Peyer's patch (tissue), 4 donors: ENCODE measurements around the gene AGPAT2. TPM values are rescaled to one million over a fixed set of nuclear protein-coding genes. Genes with fewer than 3 reads are reported as not detected.

Source experiments
- DNase-seq, 3 donors: peaks; one replicate each; pipeline ENCODE4 v3.0.0-alpha.2; 2017 to 2019
- H3K27ac ChIP-seq, 4 donors: fragments of 200-600 bp; sonication (generic); one replicate each; pipeline ENCODE4 v1.5.1; 2016 to 2019
- H3K27me3 ChIP-seq, 2 donors: fragments of 200-600 bp; sonication (generic); one replicate each; pipeline ENCODE4 v1.5.1; 2019
- H3K36me3 ChIP-seq, 3 donors: fragments of 200-600 bp; sonication (generic); one replicate each; pipeline ENCODE4 v1.5.1; 2016 to 2019
- H3K4me1 ChIP-seq, 4 donors: fragments of 200-600 bp; sonication (generic); one replicate each; pipeline ENCODE4 v1.5.1; 2016 to 2019
- H3K4me3 ChIP-seq, 4 donors: fragments of 200-600 bp; sonication (generic); 1 replicate in 3 of 4; 2 replicates in 1 of 4; pipeline ENCODE4 v1.5.1; 2016 to 2019; ENCODE audit warnings: mild to moderate bottlenecking in 1 of 4
- H3K9me3 ChIP-seq, 4 donors: fragments of 200-600 bp; sonication (generic); one replicate each; pipeline ENCODE4 v1.5.1; 2016 to 2019; ENCODE audit warnings: mild to moderate bottlenecking in 1 of 4
- CTCF ChIP-seq, 6 experiments: fragments of 450-650 bp in 4 of 6; fragments of 200-600 bp in 2 of 6; sonication (generic) in 1 of 6; IDR thresholded peaks; one replicate each; pipeline ENCODE4 v1.5.1; 2017 to 2019; ENCODE audit warnings: antibody characterized with exemption in 6 of 6, mild to moderate bottlenecking in 3 of 6, moderate library complexity in 1 of 6
- POLR2A ChIP-seq, 2 donors: fragments of 450-650 bp; IDR thresholded peaks; one replicate each; pipeline ENCODE4 v1.5.1; 2017; ENCODE audit warnings: antibody characterized with exemption in 2 of 2, mild to moderate bottlenecking in 2 of 2, moderate library complexity in 2 of 2
- total RNA-seq, 4 donors: library from RNA; depleted of rRNA; stranded (reverse); fragments of >200 nt; gene quantifications; one replicate each; pipeline ENCODE4 v1.1.0, GENCODE V29; 2016

AGPAT2 gene
- total RNA-seq, 4 donors from 2014 or later, result 97.4 to 802 (median 479) TPM

DNA sequence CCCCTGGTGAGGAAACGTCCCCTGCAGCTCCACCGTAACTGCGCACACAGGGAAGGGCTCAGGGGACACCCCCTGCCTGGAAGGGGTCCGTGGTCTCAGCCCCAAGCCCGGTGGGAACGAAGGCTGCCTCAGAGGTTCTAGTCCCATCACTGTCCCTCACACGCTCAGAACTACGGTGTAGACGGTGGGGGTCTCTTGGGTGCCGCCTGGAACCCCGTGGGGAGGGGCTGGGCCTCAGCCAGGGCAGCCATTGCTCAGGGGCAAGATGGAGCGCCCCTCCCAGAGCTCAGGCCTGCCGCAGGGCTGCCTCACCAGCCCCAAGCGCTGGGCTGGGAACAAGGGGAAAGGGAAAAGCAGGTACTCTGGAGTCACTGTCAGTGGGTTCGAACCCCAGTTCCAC is 2.9 kb downstream of the AGPAT2 start:
- DNase-seq, result no peak
- no peak overlapping the region for H3K27ac ChIP-seq
- TF ChIP-seq POLR2A (IDR thresholded peaks at IDR 0.05), result no peak
- TF ChIP-seq CTCF (IDR thresholded peaks at IDR 0.05), result no peak
- H3K4me1 ChIP-seq, result peaks cover 0 to 64% (median 11%) of the 10 kb centered on the region in 4 donors
- no peaks in the 10 kb centered on the region for H3K9me3 ChIP-seq
- peak overlapping the region in 1 of 4 donors; percentile 99 for H3K4me3 ChIP-seq
- peaks cover 0 to 10% (median 0%) of the 10 kb centered on the region in 3 donors for H3K36me3 ChIP-seq
- H3K27me3 ChIP-seq, result no peaks in the 10 kb centered on the region

DNA sequence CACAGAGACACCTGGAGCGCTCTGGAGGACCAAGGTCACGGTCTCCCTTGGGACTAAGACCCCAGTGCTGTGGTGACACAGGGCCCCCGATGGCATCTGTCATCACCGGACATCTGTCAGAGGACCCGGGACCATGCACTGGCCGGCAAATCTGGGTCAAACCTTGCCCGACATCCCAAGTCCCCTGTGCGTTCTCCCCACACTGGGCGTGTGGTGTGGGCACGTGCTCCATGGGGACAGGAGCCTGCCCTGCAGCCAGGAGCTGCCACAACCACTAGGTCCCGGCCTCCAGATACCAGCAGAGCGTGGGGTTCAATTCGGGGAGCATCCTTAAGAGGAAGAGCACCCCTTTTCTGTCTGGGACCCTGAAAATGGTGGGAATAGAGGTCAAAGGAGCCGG is 3.5 kb downstream of the AGPAT2 start:
- Histone ChIP-seq H3K27me3 (no peaks in the 10 kb centered on the region), H3K4me3 (no peak overlapping the region), H3K9me3 (no peaks in the 10 kb centered on the region), H3K27ac (no peak overlapping the region), H3K4me1 (peaks cover 0 to 63% (median 11%) of the 10 kb centered on the region in 4 donors), H3K36me3 (peaks cover 0 to 11% (median 0%) of the 10 kb centered on the region in 3 donors)
- DNase-seq, result no peak
- no peak for TF ChIP-seq CTCF (IDR thresholded peaks at IDR 0.05)
- no peak for TF ChIP-seq POLR2A (IDR thresholded peaks at IDR 0.05)

GRCh38 chr9:136683173-136683745 is 4.0 kb downstream of the AGPAT2 start:
- TF ChIP-seq POLR2A (IDR thresholded peaks at IDR 0.05), result no peak
- no peak for TF ChIP-seq CTCF (IDR thresholded peaks at IDR 0.05)
- no peak for DNase-seq
- peaks cover 0 to 60% (median 11%) of the 10 kb centered on the region in 4 donors for H3K4me1 ChIP-seq
- no peak overlapping the region for H3K27ac ChIP-seq
- peaks cover 0 to 11% (median 0%) of the 10 kb centered on the region in 3 donors for H3K36me3 ChIP-seq
- H3K27me3 ChIP-seq, result no peaks in the 10 kb centered on the region
- H3K4me3 ChIP-seq, result no peak overlapping the region
- no peaks in the 10 kb centered on the region for H3K9me3 ChIP-seq

DNA sequence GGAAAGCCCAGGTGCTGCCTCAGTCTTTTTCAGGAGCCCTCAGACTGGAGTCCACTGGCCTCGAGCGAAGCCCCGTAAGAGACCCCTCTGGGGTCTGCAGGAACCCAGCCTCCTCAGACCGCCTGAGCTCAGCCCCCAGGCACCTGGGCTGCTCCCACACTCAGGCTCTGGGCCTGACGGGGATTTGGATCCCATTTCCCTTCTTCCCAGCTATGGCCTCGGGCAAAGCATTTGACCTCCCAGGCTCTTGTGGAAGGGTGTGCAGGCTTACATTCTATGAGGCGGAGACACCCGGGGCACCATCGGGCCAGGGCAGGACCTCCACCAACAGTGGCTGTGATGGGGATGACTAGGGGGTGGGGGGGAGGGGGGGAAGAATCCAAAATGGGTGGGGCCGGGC is 4.5 kb downstream of the AGPAT2 start:
- Histone ChIP-seq H3K4me1 (peaks cover 0 to 60% (median 8%) of the 10 kb centered on the region in 4 donors), H3K4me3 (no peak overlapping the region), H3K27ac (no peak overlapping the region), H3K36me3 (peaks cover 0 to 11% (median 0%) of the 10 kb centered on the region in 3 donors), H3K27me3 (no peaks in the 10 kb centered on the region), H3K9me3 (no peaks in the 10 kb centered on the region)
- DNase-seq, result no peak
- TF ChIP-seq CTCF (IDR thresholded peaks at IDR 0.05) (no peak), POLR2A (IDR thresholded peaks at IDR 0.05) (no peak)

DNA sequence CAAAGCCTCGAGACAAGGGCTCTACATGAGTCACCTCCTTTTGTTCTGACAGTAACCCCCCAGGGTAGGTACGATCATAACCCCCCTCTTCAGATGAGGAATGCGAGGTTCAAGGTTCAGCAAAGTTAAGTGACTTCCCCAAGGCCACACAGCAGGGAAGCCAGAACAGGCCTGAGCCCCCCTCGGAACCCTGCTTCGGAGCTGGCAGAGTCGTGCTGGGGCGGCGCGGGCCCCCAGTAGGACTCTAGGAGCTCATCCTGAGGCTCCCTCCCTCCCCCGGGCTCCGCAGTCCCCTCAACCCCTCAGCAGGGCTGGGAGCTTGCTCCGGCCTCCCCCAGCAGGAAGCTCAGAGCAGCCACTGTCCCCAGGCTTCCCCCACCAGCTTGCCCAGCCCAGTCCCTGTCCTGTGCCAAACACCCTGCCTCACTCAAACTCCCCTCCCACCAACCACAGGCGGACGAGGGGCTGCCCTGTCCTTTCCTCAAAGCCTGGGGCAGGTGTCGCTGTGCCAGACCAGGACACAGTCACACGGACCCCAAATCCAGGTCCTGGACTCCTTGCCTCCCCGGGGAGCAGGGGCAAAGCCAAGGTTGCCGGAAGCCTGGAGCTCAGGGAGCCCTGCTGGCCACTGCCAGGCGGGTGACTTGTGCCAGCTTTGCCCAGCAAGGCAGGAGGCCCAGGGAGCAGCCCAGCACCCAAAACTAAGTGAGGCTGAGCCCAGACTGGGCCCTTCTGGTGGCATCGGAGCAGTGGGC is 5.1 kb downstream of the AGPAT2 start:
- peaks cover 0 to 64% (median 7%) of the 10 kb centered on the region in 4 donors for H3K4me1 ChIP-seq

More for the DNA sequence above, 5.1 kb downstream of the AGPAT2 start:
- TF ChIP-seq POLR2A (IDR thresholded peaks at IDR 0.05) (no peak), CTCF (IDR thresholded peaks at IDR 0.05) (no peak)
- peaks cover 0 to 15% (median 0%) of the 10 kb centered on the region in 3 donors for H3K36me3 ChIP-seq
- H3K9me3 ChIP-seq, result no peaks in the 10 kb centered on the region
- H3K27ac ChIP-seq, result no peak overlapping the region
- no peak overlapping the region for H3K4me3 ChIP-seq
- no peaks in the 10 kb centered on the region for H3K27me3 ChIP-seq
- no peak for DNase-seq
